ENCODE results near the gene NSMF. TPM values are rescaled to one million over a fixed set of nuclear protein-coding genes. Genes with fewer than 3 reads are reported as not detected.
A peak's percentile ranks its signal among the peaks of the same experiment; 100 is the strongest.

Gene NSMF
- total and polyA plus RNA-seq, 2 of the 8 experiments (the other 6 are each of a cell fraction or from before 2014, with no cell fraction given) = 56.7 to 65.1 TPM

DNA sequence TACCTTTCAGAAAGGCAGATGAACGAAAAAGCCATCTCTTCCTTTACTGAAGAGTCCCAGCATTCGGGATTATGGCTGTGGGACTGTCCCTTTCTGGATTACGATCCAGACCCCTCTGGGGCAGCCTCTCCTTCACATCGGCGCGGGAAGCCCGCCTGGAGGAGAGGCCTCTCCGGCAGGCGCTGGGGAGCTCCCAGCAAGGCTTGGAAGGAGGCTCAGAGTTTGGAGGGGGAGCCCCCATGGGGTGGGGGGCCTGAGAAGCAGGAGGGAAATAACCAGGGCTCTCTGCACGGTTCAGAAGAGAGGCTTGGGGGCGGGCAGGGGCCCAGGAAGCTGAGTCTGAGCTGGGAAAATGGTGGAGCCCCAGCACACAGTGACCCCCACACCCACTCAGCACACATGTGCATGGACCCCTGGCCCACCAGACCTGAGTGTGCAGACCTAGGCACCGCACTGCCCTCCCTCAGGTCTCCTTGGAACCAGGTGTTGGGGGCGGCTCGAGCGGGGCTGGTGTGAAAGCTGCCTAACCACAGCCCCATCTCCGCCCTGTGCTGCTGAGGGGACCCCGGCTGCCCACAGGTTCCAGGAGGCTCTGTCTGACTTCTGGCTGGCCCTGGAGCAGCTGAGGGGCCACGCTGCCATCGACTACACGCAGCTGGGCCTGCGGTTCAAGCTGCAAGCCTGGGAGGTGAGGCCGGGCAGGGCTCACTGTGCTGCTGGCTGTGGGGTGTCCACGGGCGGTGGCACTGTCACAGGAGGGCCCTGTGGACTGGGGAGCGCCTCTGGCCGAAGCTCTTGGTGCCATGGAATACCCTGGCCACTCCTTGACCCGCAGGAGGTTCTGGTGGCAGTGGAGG is 31.5 kb downstream of the NSMF start:
- H4K8ac ChIP-seq (ENCODE audit: extremely low read depth, insufficient read depth, low read length) = peak overlapping the region; percentile 68; the same call in 1 of the 2 replicates
- no peak overlapping the region for H2BK12ac ChIP-seq (ENCODE audit: low read depth, low read length)
- H2BK20ac ChIP-seq (ENCODE audit: low read length) = no peak overlapping the region
- DNase-seq (ENCODE audit: low read depth in 1 of 2, low spot score in 2 of 2) (no peak), FAIRE-seq (no peak)
- H2BK5ac ChIP-seq (ENCODE audit: low read depth, low read length) = no peak overlapping the region
- POLR2A ChIA-PET (ENCODE audit: partially characterized antibody) = interaction anchor here (1.1 kb wide), 1 partner anchor 14 kb away, joined by 4 read pairs; the partner anchor contains the start of gene ENTPD8
- peaks cover 0 to 1% of the 10 kb centered on the region in 2 experiments for H4K20me1 ChIP-seq (replicated peaks in 1 of 2; ENCODE audit: control insufficient read depth in 1 of 2, insufficient read depth in 2 of 2, low read length in 2 of 2)
- no peak overlapping the region for H3K4me3 ChIP-seq (ENCODE audit: extremely low read depth in 1 of 4, insufficient read depth in 2 of 4, low read depth in 3 of 4, low read length in 4 of 4)
- no peak overlapping the region for H3K27ac ChIP-seq (ENCODE audit: low read depth, low read length)
- H3K23me2 ChIP-seq (ENCODE audit: low read depth, low read length) = peaks cover 5% of the 10 kb centered on the region; the same call in 1 of the 2 replicates
- no peak overlapping the region; a peak in 1 of 7 replicates for H3K9ac ChIP-seq (replicated peaks in 1 of 4; ENCODE audit: extremely low read depth in 1 of 4, low read depth in 3 of 4, low read length in 3 of 4)
- no peaks in the 10 kb centered on the region for H3K9me3 ChIP-seq (ENCODE audit: insufficient read depth in 2 of 2, low read depth in 1 of 2, low read length in 1 of 2)
- peaks cover 0 to 3% (median under 1%) of the 10 kb centered on the region in 4 experiments; a peak in 2 of 7 replicates for H3K4me1 ChIP-seq (replicated peaks in 1 of 4; ENCODE audit: control insufficient read depth in 3 of 4, insufficient read depth in 4 of 4, low read length in 3 of 4)
- CTCF ChIA-PET (ENCODE audit: partially characterized antibody) = interaction anchor here (0.6 to 1.4 kb wide), 3 partner anchors 17 to 166 kb away, joined by 3 to 9 read pairs (median 3); no protein-coding TSS in a partner anchor
- H3K36me3 ChIP-seq (ENCODE audit: control insufficient read depth in 2 of 4, insufficient read depth in 4 of 4, low read length in 3 of 4) = no peaks in the 10 kb centered on the region
- H3K18ac ChIP-seq (ENCODE audit: extremely low read depth, low read length) = no peak overlapping the region
- H2BK120ac ChIP-seq (replicated peaks; ENCODE audit: low read depth, low read length) = no peak overlapping the region
- H3K79me2 ChIP-seq (ENCODE audit: control insufficient read depth in 1 of 2, insufficient read depth in 2 of 2, low read length in 2 of 2) = no peaks in the 10 kb centered on the region
- H3K23ac ChIP-seq (ENCODE audit: insufficient read length) = no peak overlapping the region
- no peak overlapping the region for H4K91ac ChIP-seq (replicated peaks; ENCODE audit: insufficient read length, low read length)
- no peak overlapping the region for H3K56ac ChIP-seq (replicated peaks; ENCODE audit: insufficient read length, low read depth, low read length)
- H4K5ac ChIP-seq (ENCODE audit: insufficient read length, low read depth, low read length) = no peak overlapping the region
- WGBS, 2 experiments (ENCODE audit: extremely low coverage in 1 of 2, insufficient coverage in 1 of 2, insufficient read length in 1 of 2, insufficient replicate concordance in 2 of 2, low coverage in 1 of 2, low lambda C conversion rate in 2 of 2, missing lambda C conversion rate in 1 of 2) = 82% methylated on average over 27 of the region's 27 CpGs; no CpG with 5 or more reads in 1 of the 2 experiments
- 0 out of 2 replicates have a peak overlapping the region, but pooled peaks have one; percentile 29 for H2BK15ac ChIP-seq (ENCODE audit: low read length)
- no peak overlapping the region for H2AK5ac ChIP-seq (ENCODE audit: low read depth, low read length)
- no peak overlapping the region for H3K4ac ChIP-seq (replicated peaks; ENCODE audit: insufficient read length, low read depth, low read length)
- H3K14ac ChIP-seq (ENCODE audit: insufficient read length) = no peak overlapping the region
- no peak overlapping the region for H3K4me2 ChIP-seq (ENCODE audit: insufficient read depth in 1 of 2, low read depth in 2 of 2, low read length in 2 of 2)
- no peaks in the 10 kb centered on the region for H3K79me1 ChIP-seq (ENCODE audit: low read depth, low read length)
- peaks cover 0 to 13% (median 2%) of the 10 kb centered on the region in 4 experiments; a peak in 4 of 7 replicates for H3K27me3 ChIP-seq (replicated peaks in 1 of 4; ENCODE audit: control insufficient read depth in 3 of 4, extremely low read depth in 1 of 4, insufficient read depth in 3 of 4, low read length in 3 of 4)
- no peak overlapping the region for H2AFZ ChIP-seq (ENCODE audit: low read length)
- TF ChIP-seq, protein P1, sequence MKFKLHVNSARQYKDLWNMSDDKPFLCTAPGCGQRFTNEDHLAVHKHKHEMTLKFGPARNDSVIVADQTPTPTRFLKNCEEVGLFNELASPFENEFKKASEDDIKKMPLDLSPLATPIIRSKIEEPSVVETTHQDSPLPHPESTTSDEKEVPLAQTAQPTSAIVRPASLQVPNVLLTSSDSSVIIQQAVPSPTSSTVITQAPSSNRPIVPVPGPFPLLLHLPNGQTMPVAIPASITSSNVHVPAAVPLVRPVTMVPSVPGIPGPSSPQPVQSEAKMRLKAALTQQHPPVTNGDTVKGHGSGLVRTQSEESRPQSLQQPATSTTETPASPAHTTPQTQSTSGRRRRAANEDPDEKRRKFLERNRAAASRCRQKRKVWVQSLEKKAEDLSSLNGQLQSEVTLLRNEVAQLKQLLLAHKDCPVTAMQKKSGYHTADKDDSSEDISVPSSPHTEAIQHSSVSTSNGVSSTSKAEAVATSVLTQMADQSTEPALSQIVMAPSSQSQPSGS (IDR thresholded peaks at IDR 0.05; ENCODE audit: low read length) = no peak
- TF ChIP-seq, protein P2, sequence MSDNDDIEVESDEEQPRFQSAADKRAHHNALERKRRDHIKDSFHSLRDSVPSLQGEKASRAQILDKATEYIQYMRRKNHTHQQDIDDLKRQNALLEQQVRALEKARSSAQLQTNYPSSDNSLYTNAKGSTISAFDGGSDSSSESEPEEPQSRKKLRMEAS (IDR thresholded peaks at IDR 0.05) = no peak
- no peak for TF ChIP-seq SIN3A (conservative IDR thresholded peaks at IDR 0.05 in 1 of 2, IDR thresholded peaks at IDR 0.05 in 1 of 2; ENCODE audit: low read depth in 1 of 2, low read length in 2 of 2)
- no peak for TF ChIP-seq CBX8 (IDR thresholded peaks at IDR 0.05; ENCODE audit: borderline replicate concordance, low read depth, low read length)
- TF ChIP-seq KDM5A (IDR thresholded peaks at IDR 0.05; ENCODE audit: low read length) = no peak
- TF ChIP-seq JUND (IDR thresholded peaks at IDR 0.05; ENCODE audit: low read length) = no peak
- no peak for TF ChIP-seq BCL11A (IDR thresholded peaks at IDR 0.05; ENCODE audit: low read depth in 2 of 2, low read length in 2 of 2)
- TF ChIP-seq E2F6 (IDR thresholded peaks at IDR 0.05) = no peak

Measured in H1 (cell line).